OCI-LY1 (cell line): ENCODE results near the gene FAM83C.

Experiments used
- CTCF ChIP-seq: fragments of 200-600 bp; sonication (generic), shearing (Covaris generic); IDR thresholded peaks from 2 replicates; pipeline ENCODE4 v1.5.1; 2017; ENCODE audit warnings: mild to moderate bottlenecking, antibody characterized with exemption, low read length, moderate library complexity, mixed read lengths
- EZH2 ChIP-seq: fragments of 200-600 bp; sonication (generic), shearing (Covaris generic); IDR thresholded peaks from 2 replicates; pipeline ENCODE4 v1.8.0; 2017; ENCODE audit warnings: borderline replicate concordance, mixed run types, mild to moderate bottlenecking, antibody characterized with exemption, low read length, moderate library complexity, mixed read lengths

GRCh38 chr20:35303382-35303734 lies 11.1 kb upstream of the FAM83C start:
- TF ChIP-seq CTCF (no peak), EZH2 (no peak)
